IMR-90 (cell line): ENCODE measurements around the gene ILF2. TPM values are rescaled to one million over a fixed set of nuclear protein-coding genes. Genes with fewer than 3 reads are reported as not detected.

ENCODE experiments used
- ATAC-seq: fragments of 200-7000 bp; cut with Tn5 transposase; 2 replicates; pipeline ENCODE4 v1.9.1; 2020; ENCODE audit warnings: low read depth, mild to moderate bottlenecking, moderate library complexity
- BruUV-seq: library from RNA; stranded (reverse); fragments of 400-500 nt; replicated peaks from 2 replicates; lab custom pipeline; 2021; lab: Mats Ljungman, UMichigan
- CTCF ChIA-PET: fragments of 300-600 bp; formaldehyde crosslinking; extraction: SDS; loops from one replicate; lab custom pipeline; 2021; ENCODE audit warnings: antibody characterized with exemption; lab: Yijun Ruan, JAX
- POLR2A ChIA-PET: fragments of 300-600 bp; sonication (Branson Sonifier 250); formaldehyde crosslinking; loops from one replicate; lab custom pipeline; 2022; ENCODE audit warnings: antibody characterized with exemption; ENCODE audit not compliant: unreplicated experiment; lab: Charles Lee
- DNase-seq: peaks from one replicate; pipeline ENCODE4 v3.0.0; 2013
- H2AFZ ChIP-seq: replicated peaks from 2 replicates; pipeline ENCODE3; 2013; ENCODE audit warnings: low read length, mild to moderate bottlenecking; ENCODE audit not compliant: poor library complexity
- H2AK5ac ChIP-seq: 2 replicates; pipeline ENCODE4 v1.6.1; 2013; ENCODE audit warnings: low read depth, low read length, inconsistent platforms
- H2AK9ac ChIP-seq: replicated peaks from 2 replicates; pipeline ENCODE3; 2013; ENCODE audit warnings: mild to moderate bottlenecking, low read depth, low read length, moderate library complexity; ENCODE audit not compliant: poor library complexity
- H2BK120ac ChIP-seq: 2 replicates; pipeline ENCODE4 v1.6.1; 2013; ENCODE audit warnings: low read depth, low read length, inconsistent platforms
- H2BK15ac ChIP-seq: 3 replicates; pipeline ENCODE4 v1.6.1; 2013; ENCODE audit warnings: low read depth, low read length, inconsistent platforms
- H2BK20ac ChIP-seq: 2 replicates; pipeline ENCODE4 v1.6.1; 2013; ENCODE audit warnings: low read depth, mild to moderate bottlenecking, inconsistent platforms, low read length, moderate library complexity
- H2BK5ac ChIP-seq: 2 replicates; pipeline ENCODE4 v1.6.1; 2013; ENCODE audit warnings: mild to moderate bottlenecking, low read depth, low read length, inconsistent platforms; ENCODE audit not compliant: poor library complexity, severe bottlenecking
- H3K14ac ChIP-seq: replicated peaks from 2 replicates; pipeline ENCODE4 v1.6.1; 2013; ENCODE audit warnings: low read depth, low read length, inconsistent platforms
- H3K18ac ChIP-seq: 2 replicates; pipeline ENCODE4 v1.6.1; 2013; ENCODE audit warnings: low read depth, low read length, control low read depth
- H3K23ac ChIP-seq: 2 replicates; pipeline ENCODE4 v1.6.1; 2013; ENCODE audit warnings: low read depth, low read length, inconsistent platforms
- H3K27ac ChIP-seq: 2 replicates; pipeline ENCODE4 v1.5.1; 2013; ENCODE audit warnings: mild to moderate bottlenecking, control low read depth, low read length; ENCODE audit not compliant: insufficient read depth
- H3K27me3 ChIP-seq: 2 replicates; pipeline ENCODE4 v1.6.1; 2013; ENCODE audit warnings: low read length; ENCODE audit not compliant: control insufficient read depth, insufficient read depth
- H3K36me3 ChIP-seq: 2 replicates; pipeline ENCODE4 v1.6.1; 2013; ENCODE audit warnings: low read length, mixed read lengths; ENCODE audit not compliant: control insufficient read depth, insufficient read depth
- H3K4ac ChIP-seq: 2 replicates; pipeline ENCODE4 v1.6.1; 2013; ENCODE audit warnings: low read depth, low read length, inconsistent platforms
- H3K4me1 ChIP-seq: 2 replicates; pipeline ENCODE4 v1.6.1; 2013; ENCODE audit warnings: low read length, mixed read lengths; ENCODE audit not compliant: control insufficient read depth, insufficient read depth
- H3K4me2 ChIP-seq: 2 replicates; pipeline ENCODE4 v1.6.1; 2013; ENCODE audit warnings: low read depth, mild to moderate bottlenecking, control low read depth, low read length, moderate library complexity
- H3K4me3 ChIP-seq: 2 replicates; pipeline ENCODE4 v1.5.1; 2013; ENCODE audit warnings: low read depth, mild to moderate bottlenecking, control low read depth, low read length, moderate library complexity; ENCODE audit not compliant: insufficient read depth
- H3K56ac ChIP-seq: 2 replicates; pipeline ENCODE4 v1.6.1; 2013; ENCODE audit warnings: low read length, inconsistent platforms; ENCODE audit not compliant: insufficient read depth; ENCODE audit errors: extremely low read depth
- H3K79me1 ChIP-seq, 2 experiments: 2 replicates each; pipeline ENCODE4 v1.6.1; 2013; ENCODE audit warnings: low read length in 2 of 2, inconsistent platforms in 1 of 2, low read depth in 1 of 2
- H3K9ac ChIP-seq: 2 replicates; pipeline ENCODE4 v1.6.1; 2013; ENCODE audit warnings: low read depth, low read length, control low read depth
- H3K9me1 ChIP-seq: 2 replicates; pipeline ENCODE4 v1.6.1; 2013; ENCODE audit warnings: low read length, inconsistent platforms; ENCODE audit not compliant: insufficient read depth
- H3K9me3 ChIP-seq: 2 replicates; pipeline ENCODE4 v1.6.1; 2013; ENCODE audit warnings: low read length; ENCODE audit not compliant: control insufficient read depth, insufficient read depth
- H4K20me1 ChIP-seq: 2 replicates; pipeline ENCODE4 v1.6.1; 2013; ENCODE audit warnings: low read length, inconsistent platforms; ENCODE audit not compliant: insufficient read depth
- H4K5ac ChIP-seq: 2 replicates; pipeline ENCODE4 v1.6.1; 2013; ENCODE audit warnings: mild to moderate bottlenecking, low read depth, low read length, control low read depth
- H4K8ac ChIP-seq, 2 experiments: 2 replicates each; pipeline ENCODE4 v1.6.1; 2013; ENCODE audit warnings: low read depth in 2 of 2, low read length in 2 of 2, control low read depth in 1 of 2, inconsistent platforms in 1 of 2
- H4K91ac ChIP-seq: 2 replicates; pipeline ENCODE4 v1.6.1; 2013; ENCODE audit warnings: low read depth, low read length, inconsistent platforms; ENCODE audit not compliant: insufficient read depth
- BHLHE40 ChIP-seq: fragments of 150-350 bp; IDR thresholded peaks from 2 replicates; pipeline ENCODE4 v1.6.1; 2016; ENCODE audit warnings: mild to moderate bottlenecking, low read depth, low read length
- CEBPB ChIP-seq: IDR thresholded peaks from 2 replicates; pipeline ENCODE4 v1.6.1; 2012; ENCODE audit warnings: low read depth, low read length, improper control_type of control experiment
- CHD1 ChIP-seq: IDR thresholded peaks from 2 replicates; pipeline ENCODE4 v1.6.1; 2012; ENCODE audit warnings: low read depth, low read length, improper control_type of control experiment
- ELK1 ChIP-seq: fragments of 150-350 bp; IDR thresholded peaks from 2 replicates; pipeline ENCODE4 v1.6.1; 2016; ENCODE audit warnings: low read depth, mild to moderate bottlenecking, low read length, moderate library complexity, borderline replicate concordance
- FOS ChIP-seq: fragments of 150-350 bp; IDR thresholded peaks from 2 replicates; pipeline ENCODE4 v1.6.1; 2016; ENCODE audit warnings: low read depth, low read length
- MAZ ChIP-seq: IDR thresholded peaks from 2 replicates; pipeline ENCODE4 v1.6.1; 2012; ENCODE audit warnings: low read depth, mild to moderate bottlenecking, low read length, improper control_type of control experiment, moderate library complexity, borderline replicate concordance
- MXI1 ChIP-seq: IDR thresholded peaks from 2 replicates; pipeline ENCODE4 v1.6.1; 2012; ENCODE audit warnings: low read depth, mild to moderate bottlenecking, low read length, moderate library complexity, borderline replicate concordance
- POLR2A ChIP-seq: IDR thresholded peaks from 2 replicates; pipeline ENCODE4 v1.6.1; 2012; ENCODE audit warnings: mild to moderate bottlenecking, low read depth, low read length
- RAD21 ChIP-seq: IDR thresholded peaks from 2 replicates; pipeline ENCODE4 v1.6.1; 2012; ENCODE audit warnings: low read length, improper control_type of control experiment
- RCOR1 ChIP-seq: IDR thresholded peaks from 2 replicates; pipeline ENCODE4 v1.6.1; 2012; ENCODE audit warnings: mild to moderate bottlenecking, low read length, improper control_type of control experiment; ENCODE audit not compliant: insufficient replicate concordance
- RFX5 ChIP-seq: IDR thresholded peaks from 2 replicates; pipeline ENCODE4 v1.8.0; 2012; ENCODE audit warnings: low read depth, mild to moderate bottlenecking, low read length, moderate library complexity
- SMC3 ChIP-seq: fragments of 150-350 bp; IDR thresholded peaks from 2 replicates; pipeline ENCODE4 v1.6.1; 2016; ENCODE audit warnings: low read depth, mild to moderate bottlenecking, antibody characterized with exemption, low read length, moderate library complexity
- USF2 ChIP-seq: fragments of 150-350 bp; IDR thresholded peaks from 2 replicates; pipeline ENCODE4 v1.6.1; 2017; ENCODE audit warnings: mild to moderate bottlenecking, antibody characterized with exemption, low read length, low read depth
- WGBS, 2 experiments: methylation state at CpG; one replicate each; pipeline versions ENCODE4 v1.1.5 to v1.1.7; 2013; ENCODE audit warnings: missing lambda C conversion rate in 2 of 2; ENCODE audit not compliant: insufficient read length in 1 of 2; ENCODE audit errors: extremely low coverage in 2 of 2; 5-methylcytosine and 5-hydroxymethylcytosine counted together
- dilution Hi-C: fragments of 300-500 bp; cut with HindIII; formaldehyde crosslinking; loops from one replicate; pipeline ENCODE4 v1.14.3; 2018; ENCODE audit warnings: low sequenced_read_pairs; ENCODE audit not compliant: unreplicated experiment
- in situ Hi-C: fragments of 300-500 bp; cut with MboI; formaldehyde crosslinking; loops from 3 replicates; pipeline ENCODE4 v1.14.3; 2019; ENCODE audit warnings: low sequenced_read_pairs, inconsistent platforms, mixed read lengths
- intact Hi-C: fragments of 100-400 bp; cut with micrococcal nuclease; formaldehyde crosslinking; loops from 2 replicates; pipeline ENCODE4 v1.10.0; 2022
- polyA plus RNA-seq, 3 experiments: library from polyadenylated mRNA; depleted of rRNA; stranded (reverse); fragments of >200 nt; gene quantifications; 2 replicates each; pipeline ENCODE4 v1.2.3, GENCODE V29; 2012; ENCODE audit warnings: low replicate concordance in 1 of 3
- total RNA-seq: library from RNA; depleted of rRNA; stranded (reverse); fragments of >200 nt; gene quantifications from 2 replicates; pipeline ENCODE4 v1.2.3, GENCODE V29; 2012
- TF ChIP-seq, protein P1 (sequence below): conservative IDR thresholded peaks from 2 replicates; pipeline ENCODE4 v1.5.1; 2012; ENCODE audit warnings: mild to moderate bottlenecking, low read depth, low read length, improper control_type of control experiment

Gene ILF2
- total and polyA plus RNA-seq, 2 of the 4 experiments (the other 2 are of a cell fraction) = 273 to 504 TPM

DNA sequence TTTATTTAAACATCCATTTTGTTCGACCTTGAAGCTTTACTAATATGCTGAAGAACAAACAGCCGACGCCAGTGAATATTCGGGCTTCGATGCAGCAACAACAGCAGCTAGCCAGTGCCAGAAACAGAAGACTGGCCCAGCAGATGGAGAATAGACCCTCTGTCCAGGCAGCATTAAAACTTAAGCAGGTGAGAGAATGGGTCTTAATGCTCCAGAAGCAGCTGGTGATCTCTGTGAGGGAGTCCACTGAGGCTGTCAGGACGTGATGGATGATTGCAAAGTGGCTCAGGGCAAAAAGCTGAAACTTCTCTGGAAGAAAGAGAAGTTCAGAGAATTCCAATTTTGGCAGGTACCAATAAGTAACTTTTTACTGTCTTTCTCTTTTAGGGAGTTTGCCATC is 32.5 kb downstream of the ILF2 start:
- H3K9ac ChIP-seq = no peak overlapping the region
- dilution Hi-C loops = no loop called here
- no peak overlapping the region for H3K56ac ChIP-seq
- no peak overlapping the region for H2BK120ac ChIP-seq
- ChIA-PET POLR2A (interaction anchor here (0.9 kb wide), 1 partner anchor 11 kb away, joined by 3 read pairs; the partner anchor contains the start of gene S100A13), CTCF (no interaction called here)
- H4K8ac ChIP-seq = no peak overlapping the region
- H2BK20ac ChIP-seq = no peak overlapping the region
- no peak overlapping the region for H3K27ac ChIP-seq
- H3K14ac ChIP-seq = no peak overlapping the region
- H2AK5ac ChIP-seq = no peak overlapping the region
- DNase-seq (no peak), ATAC-seq (no peak)
- no peaks in the 10 kb centered on the region for H3K27me3 ChIP-seq
- no peaks in the 10 kb centered on the region for H3K9me3 ChIP-seq
- no peak overlapping the region for H3K4me2 ChIP-seq
- no peak overlapping the region for H3K18ac ChIP-seq
- BruUV-seq = no TSS peak
- WGBS, 2 experiments = 92% methylated on average over 6 of the region's 6 CpGs; no CpG with 5 or more reads in 1 of the 2 experiments
- H3K4ac ChIP-seq = no peak overlapping the region
- no peak overlapping the region for H2AFZ ChIP-seq
- no peak overlapping the region for H4K5ac ChIP-seq
- H2BK5ac ChIP-seq = no peak overlapping the region
- H3K36me3 ChIP-seq = peaks cover 53% of the 10 kb centered on the region
- no peak overlapping the region for H2BK15ac ChIP-seq
- H4K91ac ChIP-seq = no peak overlapping the region
- H3K23ac ChIP-seq = no peak overlapping the region
- no peak overlapping the region for H2AK9ac ChIP-seq
- in situ Hi-C loops = no loop called here
- H4K20me1 ChIP-seq = peaks cover 35% of the 10 kb centered on the region
- H3K4me3 ChIP-seq = no peak overlapping the region
- 0 out of 2 replicates have a peak, but pooled peaks cover 5% of the 10 kb centered on the region for H3K9me1 ChIP-seq
- peaks cover under 1% of the 10 kb centered on the region for H3K4me1 ChIP-seq
- intact Hi-C loops = no loop called here
- H3K79me1 ChIP-seq = peaks cover 47 to 72% of the 10 kb centered on the region in 2 experiments
- TF ChIP-seq, protein P1, sequence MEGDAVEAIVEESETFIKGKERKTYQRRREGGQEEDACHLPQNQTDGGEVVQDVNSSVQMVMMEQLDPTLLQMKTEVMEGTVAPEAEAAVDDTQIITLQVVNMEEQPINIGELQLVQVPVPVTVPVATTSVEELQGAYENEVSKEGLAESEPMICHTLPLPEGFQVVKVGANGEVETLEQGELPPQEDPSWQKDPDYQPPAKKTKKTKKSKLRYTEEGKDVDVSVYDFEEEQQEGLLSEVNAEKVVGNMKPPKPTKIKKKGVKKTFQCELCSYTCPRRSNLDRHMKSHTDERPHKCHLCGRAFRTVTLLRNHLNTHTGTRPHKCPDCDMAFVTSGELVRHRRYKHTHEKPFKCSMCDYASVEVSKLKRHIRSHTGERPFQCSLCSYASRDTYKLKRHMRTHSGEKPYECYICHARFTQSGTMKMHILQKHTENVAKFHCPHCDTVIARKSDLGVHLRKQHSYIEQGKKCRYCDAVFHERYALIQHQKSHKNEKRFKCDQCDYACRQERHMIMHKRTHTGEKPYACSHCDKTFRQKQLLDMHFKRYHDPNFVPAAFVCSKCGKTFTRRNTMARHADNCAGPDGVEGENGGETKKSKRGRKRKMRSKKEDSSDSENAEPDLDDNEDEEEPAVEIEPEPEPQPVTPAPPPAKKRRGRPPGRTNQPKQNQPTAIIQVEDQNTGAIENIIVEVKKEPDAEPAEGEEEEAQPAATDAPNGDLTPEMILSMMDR = no peak
- TF ChIP-seq CEBPB (no peak), BHLHE40 (no peak), USF2 (no peak), FOS (no peak), MAZ (no peak), POLR2A (no peak), RCOR1 (no peak), SMC3 (no peak), CHD1 (no peak), MXI1 (no peak), RFX5 (no peak), ELK1 (no peak), RAD21 (no peak)
